GM12878 (cell line): Measurements from ENCODE around the gene PAPOLG. TPM values are rescaled to one million over a fixed set of nuclear protein-coding genes. Genes with fewer than 3 reads are reported as not detected.
A peak's percentile ranks its signal among the peaks of the same experiment; 100 is the strongest.

Experiments used
- ATAC-seq: fragments of 200-7000 bp; cut with Tn5 transposase; 3 replicates; pipeline ENCODE4 v1.9.1; 2020; ENCODE audit warnings: mild to moderate bottlenecking, moderate library complexity
- BruUV-seq: library from RNA; stranded (reverse); fragments of 400-500 nt; replicated peaks from 2 replicates; lab custom pipeline; 2021; lab: Mats Ljungman, UMichigan
- CTCF ChIA-PET: fragments of 300-600 bp; sonication (Branson Sonifier 250); formaldehyde crosslinking; extraction: SDS; loops from one replicate; lab custom pipeline; 2021; ENCODE audit warnings: inconsistent platforms; lab: Yijun Ruan, JAX
- POLR2A ChIA-PET: fragments of 350-600 bp; formaldehyde crosslinking; extraction: SDS; loops from one replicate; lab custom pipeline; 2021; ENCODE audit warnings: inconsistent platforms; lab: Charles Lee
- RAD21 ChIA-PET: fragments of 300-600 bp; sonication (Branson Sonifier 250); formaldehyde crosslinking; loops from one replicate; lab custom pipeline; 2023; ENCODE audit warnings: antibody characterized with exemption; ENCODE audit not compliant: unreplicated experiment; lab: Charles Lee
- SMC1A ChIA-PET: fragments of 300-600 bp; sonication (Branson Sonifier 250); formaldehyde crosslinking; loops from one replicate; lab custom pipeline; 2023; ENCODE audit not compliant: unreplicated experiment, uncharacterized antibody; lab: Charles Lee
- DNase-seq: peaks from one replicate; pipeline ENCODE4 v3.0.0-alpha.2; 2011; ENCODE audit warnings: low read depth, low spot score
- FAIRE-seq: peaks from 3 replicates; lab custom pipeline; 2011; peaks lifted over from hg19 to GRCh38; lab: Jason Lieb, UNC
- H2AFZ ChIP-seq: 2 replicates; pipeline ENCODE4 v1.6.0; 2011; ENCODE audit warnings: low read depth, low read length, control low read depth; ENCODE audit not compliant: control insufficient read depth
- H3K27ac ChIP-seq: 2 replicates; pipeline ENCODE4 v1.5.1; 2011; ENCODE audit warnings: control low read depth; ENCODE audit not compliant: control insufficient read depth, insufficient read depth
- H3K27me3 ChIP-seq, 2 experiments: replicated peaks in 1 of 2; 2 replicates each; pipeline versions ENCODE4 v1.6.0 to v1.6.1; 2011; ENCODE audit warnings: low read length in 1 of 2; ENCODE audit not compliant: control insufficient read depth in 2 of 2, insufficient read depth in 2 of 2
- H3K36me3 ChIP-seq, 2 experiments: 2 replicates each; pipeline ENCODE4 v1.5.1; 2011; ENCODE audit warnings: low read length in 1 of 2; ENCODE audit not compliant: control insufficient read depth in 2 of 2, insufficient read depth in 2 of 2
- H3K4me1 ChIP-seq: 2 replicates; pipeline ENCODE4 v1.6.1; 2011; ENCODE audit warnings: mild to moderate bottlenecking, low read length, moderate library complexity, mixed read lengths; ENCODE audit not compliant: control insufficient read depth, insufficient read depth
- H3K4me2 ChIP-seq: 2 replicates; pipeline ENCODE4 v1.6.0; 2011; ENCODE audit warnings: control low read depth; ENCODE audit not compliant: control insufficient read depth, insufficient read depth
- H3K4me3 ChIP-seq: fragments of 200-600 bp; sonication (generic); 2 replicates; pipeline ENCODE4 v1.5.1; 2016
- H3K79me2 ChIP-seq: 2 replicates; pipeline ENCODE4 v1.6.0; 2011; ENCODE audit warnings: low read length; ENCODE audit not compliant: control insufficient read depth, insufficient read depth
- H3K9ac ChIP-seq: 2 replicates; pipeline ENCODE4 v1.8.0; 2011; ENCODE audit warnings: low read length, control low read depth, mixed read lengths; ENCODE audit not compliant: control insufficient read depth, insufficient read depth
- H3K9me3 ChIP-seq: replicated peaks from 3 replicates; pipeline ENCODE4 v1.5.1; 2011; ENCODE audit warnings: mild to moderate bottlenecking, low read length; ENCODE audit not compliant: control insufficient read depth, insufficient read depth
- H4K20me1 ChIP-seq: 2 replicates; pipeline ENCODE4 v1.6.0; 2011; ENCODE audit not compliant: control insufficient read depth, insufficient read depth
- ASH2L ChIP-seq: fragments of 300-600, 200-600 bp; sonication (generic); IDR thresholded peaks from 2 replicates; pipeline ENCODE4 v1.6.1; 2017; ENCODE audit warnings: low read depth, mild to moderate bottlenecking, borderline replicate concordance
- ATF7 ChIP-seq: fragments of 450-650 bp; IDR thresholded peaks from 2 replicates; pipeline ENCODE4 v1.6.1; 2016; ENCODE audit warnings: low read depth, mild to moderate bottlenecking
- BACH1 ChIP-seq: fragments of 450-650 bp; IDR thresholded peaks from 2 replicates; pipeline ENCODE4 v1.6.1; 2017; ENCODE audit warnings: mild to moderate bottlenecking, borderline replicate concordance
- CBFB ChIP-seq: IDR thresholded peaks from 2 replicates; pipeline ENCODE4 v1.6.1; 2016; ENCODE audit warnings: antibody characterized with exemption, low read depth
- CHD4 ChIP-seq: fragments of 200-600 bp; sonication (generic); IDR thresholded peaks from 2 replicates; pipeline ENCODE4 v1.6.1; 2016; ENCODE audit warnings: mild to moderate bottlenecking
- E2F8 ChIP-seq: fragments of 450-650 bp; IDR thresholded peaks from 2 replicates; pipeline ENCODE4 v1.6.1; 2018; ENCODE audit warnings: mild to moderate bottlenecking, low read depth, moderate library complexity; ENCODE audit not compliant: partially characterized antibody
- E4F1 ChIP-seq: fragments of 450-650 bp; IDR thresholded peaks from 2 replicates; pipeline ENCODE4 v1.6.1; 2018; ENCODE audit warnings: borderline replicate concordance, mild to moderate bottlenecking; ENCODE audit not compliant: partially characterized antibody
- EGR1 ChIP-seq, 2 experiments: IDR thresholded peaks; 1 replicate in 1 of 2; 2 replicates in 1 of 2; pipeline ENCODE4 v1.6.1; 2011 to 2012; ENCODE audit warnings: low read depth in 2 of 2, low read length in 2 of 2, borderline replicate concordance in 1 of 2, mild to moderate bottlenecking in 1 of 2, moderate library complexity in 1 of 2
- FOXK2 ChIP-seq: fragments of 450-650 bp; IDR thresholded peaks from 2 replicates; pipeline ENCODE4 v1.6.1; 2017; ENCODE audit warnings: mild to moderate bottlenecking, moderate library complexity
- FOXM1 ChIP-seq: IDR thresholded peaks from 2 replicates; pipeline ENCODE4 v1.6.1; 2012; ENCODE audit warnings: low read depth, mild to moderate bottlenecking, inconsistent platforms, low read length, moderate library complexity
- HDAC6 ChIP-seq: fragments of 200-600 bp; sonication (generic); IDR thresholded peaks from one replicate; pipeline ENCODE4 v1.8.0; 2017; ENCODE audit warnings: antibody characterized with exemption; ENCODE audit not compliant: unreplicated experiment
- IRF4 ChIP-seq: IDR thresholded peaks from 2 replicates; pipeline ENCODE4 v1.6.1; 2011; ENCODE audit warnings: low read depth, low read length
- JUNB ChIP-seq: IDR thresholded peaks from 2 replicates; pipeline ENCODE4 v1.6.1; 2016; ENCODE audit warnings: antibody characterized with exemption, mild to moderate bottlenecking
- KLF5 ChIP-seq: fragments of 450-650 bp; IDR thresholded peaks from 2 replicates; pipeline ENCODE4 v1.6.1; 2014; ENCODE audit warnings: mild to moderate bottlenecking; ENCODE audit not compliant: partially characterized antibody
- LARP7 ChIP-seq: fragments of 450-650 bp; IDR thresholded peaks from 2 replicates; pipeline ENCODE4 v1.6.1; 2017; ENCODE audit warnings: mild to moderate bottlenecking
- MTA3 ChIP-seq: IDR thresholded peaks from 2 replicates; pipeline ENCODE4 v1.6.1; 2012; ENCODE audit warnings: low read length, inconsistent platforms, borderline replicate concordance
- NFYA ChIP-seq: IDR thresholded peaks from 2 replicates; pipeline ENCODE4 v1.6.1; 2011; ENCODE audit warnings: low read depth, mild to moderate bottlenecking, low read length, improper control_type of control experiment, borderline replicate concordance
- RAD21 ChIP-seq: IDR thresholded peaks from 2 replicates; pipeline ENCODE4 v1.6.1; 2011; ENCODE audit warnings: mild to moderate bottlenecking, low read depth, low read length, moderate library complexity; ENCODE audit not compliant: insufficient read depth
- RCOR1 ChIP-seq: conservative IDR thresholded peaks from 2 replicates; pipeline ENCODE4 v1.6.1; 2012; ENCODE audit warnings: low read depth, low read length, improper control_type of control experiment
- SPI1 ChIP-seq: IDR thresholded peaks from 2 replicates; pipeline ENCODE4 v1.6.1; 2011; ENCODE audit warnings: low read depth, mild to moderate bottlenecking, low read length, moderate library complexity, borderline replicate concordance; ENCODE audit not compliant: insufficient read depth
- TCF7 ChIP-seq: IDR thresholded peaks from 2 replicates; pipeline ENCODE4 v1.6.1; 2014; ENCODE audit warnings: antibody characterized with exemption, borderline replicate concordance
- WGBS: methylation state at CpG from one replicate; pipeline ENCODE4 v1.1.6; 2016; ENCODE audit warnings: low lambda C conversion rate; ENCODE audit not compliant: insufficient replicate concordance, insufficient coverage; ENCODE audit errors: missing lambda C conversion rate; 5-methylcytosine and 5-hydroxymethylcytosine counted together
- in situ Hi-C: fragments of 300-500 bp; cut with MboI; formaldehyde crosslinking; loops from 9 replicates; pipeline ENCODE4 v1.14.3; 2018; ENCODE audit warnings: mixed read lengths
- intact Hi-C: fragments of 100-400 bp; cut with micrococcal nuclease; formaldehyde crosslinking; loops from one replicate; pipeline ENCODE4 v1.14.2; 2022; ENCODE audit not compliant: unreplicated experiment
- polyA plus RNA-seq, 11 experiments: library from polyadenylated mRNA; depleted of rRNA in 4 of 11; unstranded in 6 of 11; stranded (reverse) in 5 of 11; fragments of >200 nt; fragmentation: Nextera tagmentation in 4 of 11; fragmentation: Illumina TruSeq in 1 of 11; extraction: Ambion mirVana in 4 of 11; extraction: Trizol in 1 of 11; gene quantifications; 1 replicate in 1 of 11; 2 replicates in 10 of 11; pipeline versions ENCODE4 v1.2.1 to v1.2.3, GENCODE V29; 2011 to 2016; ENCODE audit warnings: inconsistent platforms in 2 of 11, missing spikeins in 2 of 11, low read depth in 1 of 11
- total RNA-seq, 4 experiments: library from RNA; depleted of rRNA in 3 of 4; stranded (reverse); fragments of >200 nt in 3 of 4; fragmentation: Illumina TruSeq in 1 of 4; extraction: Trizol in 1 of 4; gene quantifications; 2 replicates each; pipeline versions ENCODE4 v1.2.1 to v1.2.3, GENCODE V29; 2013 to 2021

PAPOLG gene
- total and polyA plus RNA-seq, 10 of the 15 experiments (the other 5 are each of a cell fraction or from before 2014, with no cell fraction given): 4.2 to 15.8 (median 10.7) TPM

GRCh38 chr2:60834270-60834717 is 78.2 kb downstream of the PAPOLG start:
- Histone ChIP-seq H3K9me3 (no peaks in the 10 kb centered on the region), H3K27me3 (no peaks in the 10 kb centered on the region), H3K4me2 (peak overlapping the region; percentile 63), H3K9ac (peak overlapping the region; percentile 44), H3K4me1 (peaks cover 67% of the 10 kb centered on the region), H3K36me3 (no peaks in the 10 kb centered on the region), H3K79me2 (no peaks in the 10 kb centered on the region), H2AFZ (no peak overlapping the region; the same call in 1 of the 2 replicates), H3K27ac (peak overlapping the region; percentile 63), H4K20me1 (no peaks in the 10 kb centered on the region), H3K4me3 (no peak overlapping the region)
- in situ Hi-C loops (no loop called here), intact Hi-C loops (loop anchor here (1.0 kb wide), 1 partner anchor 27 kb away; no protein-coding TSS in a partner anchor)
- BruUV-seq: no TSS peak
- WGBS: 0% methylated on average over 2 of the region's 2 CpGs
- FAIRE-seq: no peak
- ChIA-PET CTCF (interaction anchor here (1.1 kb wide), 1 partner anchor 29 kb away, joined by 8 read pairs; no protein-coding TSS in a partner anchor), RAD21 (interaction anchor here (0.9 to 1.7 kb wide), 7 partner anchors 27 to 165 kb away, joined by 3 to 15 read pairs (median 4); partner anchors contain the start of gene REL), POLR2A (interaction anchor here (0.8 to 1.5 kb wide), 3 partner anchors 27 to 47 kb away, joined by 3 to 12 read pairs (median 3); partner anchors contain the start of gene REL), SMC1A (interaction anchor here (0.6 to 1.6 kb wide), 8 partner anchors 9 to 152 kb away, joined by 3 to 5 read pairs (median 4); no protein-coding TSS in a partner anchor)
- peak; percentile 63 for DNase-seq
- peak; percentile 74 for ATAC-seq
- TF ChIP-seq E2F8: no peak
- TF ChIP-seq ATF7: peak; percentile 94
- no peak for TF ChIP-seq BACH1
- TF ChIP-seq TCF7: peak; percentile 39; the same call in 1 of the 2 replicates
- no peak for TF ChIP-seq ASH2L
- no peak for TF ChIP-seq CHD4
- TF ChIP-seq KLF5: no peak
- 0 out of 3 replicates have a peak, but pooled peaks of 1 of the 2 experiments have one; percentile 7 for TF ChIP-seq EGR1 (IDR thresholded peaks at IDR 0.05; ENCODE audit: borderline replicate concordance in 1 of 2, low read depth in 2 of 2, low read length in 2 of 2)
- TF ChIP-seq MTA3: 0 out of 2 replicates have a peak, but pooled peaks have one; percentile 18
- TF ChIP-seq HDAC6: no peak
- no peak for TF ChIP-seq NFYA
- TF ChIP-seq SPI1: peak; percentile 56; the same call in 1 of the 2 replicates
- peak; percentile 71; the same call in 1 of the 2 replicates for TF ChIP-seq CBFB
- TF ChIP-seq FOXM1: peak; percentile 97; the same call in 1 of the 2 replicates
- TF ChIP-seq FOXK2: no peak
- no peak for TF ChIP-seq IRF4
- TF ChIP-seq RAD21: peak; percentile 16; the same call in 1 of the 2 replicates
- TF ChIP-seq RCOR1: no peak
- peak; percentile 77 for TF ChIP-seq JUNB
- no peak for TF ChIP-seq E4F1
- no peak for TF ChIP-seq LARP7
